COLO668 (cell line): Measurements from ENCODE around the gene AMY1B.
"Not testable (repeated sequence)": the region's sequence is repeated elsewhere in the genome, so short reads cannot be mapped to it uniquely, and the experiment has no call there.

ENCODE experiments used
- DNase-seq: peaks from one replicate; lab custom pipeline; 2025; ENCODE audit not compliant: unreplicated experiment; lab: John Stamatoyannopoulos, UW

Gene AMY1B

GRCh38 chr1:103696110-103696509 lies at the start of gene AMY1B:
Gene AMY1B (minus strand): TSS chr1:103696210. CDS start chr1:103695639, 571 bp downstream.
- DNase-seq: not testable (repeated sequence)

- DNase-seq: not testable (repeated sequence)
These were observed 49.0 kb upstream of the AMY1B start for GRCh38 chr1:103745040-103745439.

- DNase-seq: not testable (repeated sequence)
These were observed 48.4 kb upstream of the AMY1B start for GRCh38 chr1:103744449-103744848.

GRCh38 chr1:103738031-103738430 lies 42.0 kb upstream of the AMY1B start:
- not testable (repeated sequence) for DNase-seq

- DNase-seq: not testable (repeated sequence)
These were observed 39.3 kb upstream of the AMY1B start for GRCh38 chr1:103735334-103735733.

GRCh38 chr1:103721473-103721872 lies 25.5 kb upstream of the AMY1B start:
- not testable (repeated sequence) for DNase-seq

- not testable (repeated sequence) for DNase-seq
These were observed 21.4 kb upstream of the AMY1B start for GRCh38 chr1:103717404-103717803.

GRCh38 chr1:103710381-103710780 lies 14.4 kb upstream of the AMY1B start:
- DNase-seq: not testable (repeated sequence)

- not testable (repeated sequence) for DNase-seq
These were observed 11.7 kb upstream of the AMY1B start for GRCh38 chr1:103707670-103708069.

GRCh38 chr1:103701256-103701655 lies 5.2 kb upstream of the AMY1B start:
- DNase-seq: not testable (repeated sequence)

- not testable (repeated sequence) for DNase-seq
These were observed 4.7 kb upstream of the AMY1B start for GRCh38 chr1:103700669-103701068.

GRCh38 chr1:103697430-103697829 lies 1.4 kb upstream of the AMY1B start:
- DNase-seq: not testable (repeated sequence)

GRCh38 chr1:103676335-103676734 lies 19.7 kb downstream of the AMY1B start:
- DNase-seq: not testable (repeated sequence)

GRCh38 chr1:103655460-103655859 lies 40.5 kb downstream of the AMY1B start, which contains the start of gene AMY1A:
Gene AMY1A (plus strand): TSS chr1:103655760. CDS start chr1:103656331, 571 bp downstream.
- not testable (repeated sequence) for DNase-seq

- DNase-seq: not testable (repeated sequence)
These were observed 41.9 kb downstream of the AMY1B start for GRCh38 chr1:103654133-103654532.

GRCh38 chr1:103650889-103651288 lies 45.1 kb downstream of the AMY1B start:
- DNase-seq: not testable (repeated sequence)

GRCh38 chr1:103650305-103650704 lies 45.7 kb downstream of the AMY1B start:
- not testable (repeated sequence) for DNase-seq

- not testable (repeated sequence) for DNase-seq
These were observed 52.1 kb downstream of the AMY1B start for GRCh38 chr1:103643908-103644307.

GRCh38 chr1:103641194-103641593 lies 54.8 kb downstream of the AMY1B start:
- DNase-seq: not testable (repeated sequence)
